ENCODE results near the gene NXPH4.

The NXPH4 gene

GRCh38 chr12:57211791-57212700, 4.5 kb upstream of the NXPH4 start:
- Histone ChIP-seq H3K4me3 (ENCODE audit: low read length in 2 of 2) (no peak overlapping the region), H3K9me3 (ENCODE audit: control insufficient read depth in 2 of 2, low read length in 2 of 2) (no peaks in the 10 kb centered on the region), H3K4me1 (ENCODE audit: control insufficient read depth, insufficient read depth, low read length) (peaks cover 29% of the 10 kb centered on the region), H3K9ac (ENCODE audit: low read length in 2 of 2) (no peak overlapping the region), H3K27me3 (ENCODE audit: control insufficient read depth in 1 of 2, insufficient read depth in 2 of 2, low read length in 2 of 2) (peaks cover 20 to 28% of the 10 kb centered on the region in 2 donors), H3K36me3 (ENCODE audit: control insufficient read depth in 2 of 2, insufficient read depth in 2 of 2, low read length in 2 of 2) (peaks cover 8 to 29% of the 10 kb centered on the region in 2 donors), H3K27ac (ENCODE audit: low read length) (no peak overlapping the region)

GRCh38 chr12:57212701-57213057, 3.9 kb upstream of the NXPH4 start:
- H3K4me1 ChIP-seq (ENCODE audit: control insufficient read depth, insufficient read depth, low read length): peaks cover 36% of the 10 kb centered on the region
- H3K36me3 ChIP-seq (ENCODE audit: control insufficient read depth in 2 of 2, insufficient read depth in 2 of 2, low read length in 2 of 2): peaks cover 6 to 26% of the 10 kb centered on the region in 2 donors
- H3K9me3 ChIP-seq (ENCODE audit: control insufficient read depth in 2 of 2, low read length in 2 of 2): no peaks in the 10 kb centered on the region
- no peak overlapping the region for H3K27ac ChIP-seq (ENCODE audit: low read length)
- no peak overlapping the region for H3K9ac ChIP-seq (ENCODE audit: low read length in 2 of 2)
- peaks cover 26 to 34% of the 10 kb centered on the region in 2 donors for H3K27me3 ChIP-seq (ENCODE audit: control insufficient read depth in 1 of 2, insufficient read depth in 2 of 2, low read length in 2 of 2)
- H3K4me3 ChIP-seq (ENCODE audit: low read length in 2 of 2): no peak overlapping the region

DNA sequence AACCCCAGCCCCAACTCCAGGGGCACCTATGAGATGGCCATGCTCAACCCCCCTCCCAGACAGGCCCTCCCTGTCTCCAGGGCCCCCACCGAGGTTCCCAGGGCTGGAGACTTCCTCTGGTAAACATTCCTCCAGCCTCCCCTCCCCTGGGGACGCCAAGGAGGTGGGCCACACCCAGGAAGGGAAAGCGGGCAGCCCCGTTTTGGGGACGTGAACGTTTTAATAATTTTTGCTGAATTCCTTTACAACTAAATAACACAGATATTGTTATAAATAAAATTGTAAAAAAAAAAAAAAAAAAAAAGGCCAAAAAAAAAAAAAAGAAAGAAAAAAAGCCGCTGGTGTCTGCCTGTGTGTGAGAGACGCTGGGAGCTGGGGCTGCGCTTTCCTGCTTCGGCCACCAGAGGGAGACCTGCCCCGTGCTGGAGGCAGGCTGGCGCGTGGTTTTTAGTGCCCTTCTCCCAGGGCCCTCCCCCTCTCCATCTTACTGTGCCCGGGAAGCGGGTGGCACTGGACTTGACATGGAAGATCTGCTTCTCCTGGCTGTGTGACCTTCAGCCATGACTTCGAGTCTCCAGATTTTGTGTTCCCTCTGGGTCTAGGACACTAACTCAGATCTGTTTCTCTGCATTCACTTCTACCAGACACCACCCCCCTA, 3.4 kb upstream of the NXPH4 start:
- Histone ChIP-seq H3K27ac (ENCODE audit: low read length) (no peak overlapping the region), H3K36me3 (ENCODE audit: control insufficient read depth in 2 of 2, insufficient read depth in 2 of 2, low read length in 2 of 2) (peaks cover 5 to 22% of the 10 kb centered on the region in 2 donors), H3K27me3 (ENCODE audit: control insufficient read depth in 1 of 2, insufficient read depth in 2 of 2, low read length in 2 of 2) (peaks cover 31 to 39% of the 10 kb centered on the region in 2 donors), H3K9me3 (ENCODE audit: control insufficient read depth in 2 of 2, low read length in 2 of 2) (no peaks in the 10 kb centered on the region), H3K9ac (ENCODE audit: low read length in 2 of 2) (peak overlapping the region in 1 of 2 donors; percentile 27), H3K4me3 (ENCODE audit: low read length in 2 of 2) (no peak overlapping the region), H3K4me1 (ENCODE audit: control insufficient read depth, insufficient read depth, low read length) (peaks cover 36% of the 10 kb centered on the region)

DNA sequence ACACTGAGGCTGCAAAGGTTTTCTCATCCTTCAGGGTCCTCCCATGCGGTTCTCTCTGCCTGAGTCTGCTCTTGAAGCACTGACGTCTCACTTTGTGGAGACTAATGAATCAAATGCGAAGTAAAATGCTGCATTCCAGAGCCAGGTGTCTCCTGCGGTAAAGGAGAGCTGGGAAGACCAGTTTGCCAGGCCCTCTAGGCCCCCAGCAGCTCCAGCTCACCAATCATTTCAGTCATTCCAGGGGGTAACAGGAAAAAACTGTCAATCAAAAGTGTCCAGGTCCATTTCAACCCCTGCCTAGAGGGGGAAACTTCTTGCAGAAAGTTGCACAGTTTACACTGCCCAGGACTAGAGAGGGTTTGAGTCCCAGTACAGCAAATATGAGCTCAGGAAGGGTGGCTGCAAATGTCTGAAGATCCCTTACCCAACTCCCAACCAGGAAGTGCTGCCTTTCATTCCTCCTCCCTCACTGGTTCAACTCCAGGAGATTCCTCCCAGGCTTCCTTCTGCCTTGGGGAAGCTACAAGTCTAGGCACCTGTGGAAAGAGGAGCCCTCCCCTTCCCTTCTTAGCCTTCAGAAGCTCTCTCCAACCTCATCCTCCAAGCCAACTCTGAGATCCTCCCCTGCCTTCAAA, 2.7 kb upstream of the NXPH4 start:
- Histone ChIP-seq H3K27me3 (ENCODE audit: control insufficient read depth in 1 of 2, insufficient read depth in 2 of 2, low read length in 2 of 2) (peaks cover 38 to 45% of the 10 kb centered on the region in 2 donors), H3K36me3 (ENCODE audit: control insufficient read depth in 2 of 2, insufficient read depth in 2 of 2, low read length in 2 of 2) (peaks cover 5 to 17% of the 10 kb centered on the region in 2 donors), H3K4me1 (ENCODE audit: control insufficient read depth, insufficient read depth, low read length) (peaks cover 36% of the 10 kb centered on the region), H3K27ac (ENCODE audit: low read length) (no peak overlapping the region), H3K9me3 (ENCODE audit: control insufficient read depth in 2 of 2, low read length in 2 of 2) (no peaks in the 10 kb centered on the region), H3K9ac (ENCODE audit: low read length in 2 of 2) (peak overlapping the region in 1 of 2 donors; percentile 27), H3K4me3 (ENCODE audit: low read length in 2 of 2) (no peak overlapping the region)

GRCh38 chr12:57214398-57214781, 2.2 kb upstream of the NXPH4 start:
- Histone ChIP-seq H3K4me1 (ENCODE audit: control insufficient read depth, insufficient read depth, low read length) (peaks cover 36% of the 10 kb centered on the region), H3K27ac (ENCODE audit: low read length) (no peak overlapping the region), H3K9ac (ENCODE audit: low read length in 2 of 2) (no peak overlapping the region), H3K36me3 (ENCODE audit: control insufficient read depth in 2 of 2, insufficient read depth in 2 of 2, low read length in 2 of 2) (peaks cover 5 to 14% of the 10 kb centered on the region in 2 donors), H3K9me3 (ENCODE audit: control insufficient read depth in 2 of 2, low read length in 2 of 2) (no peaks in the 10 kb centered on the region), H3K4me3 (ENCODE audit: low read length in 2 of 2) (no peak overlapping the region), H3K27me3 (ENCODE audit: control insufficient read depth in 1 of 2, insufficient read depth in 2 of 2, low read length in 2 of 2) (peaks cover 41 to 51% of the 10 kb centered on the region in 2 donors)

DNA sequence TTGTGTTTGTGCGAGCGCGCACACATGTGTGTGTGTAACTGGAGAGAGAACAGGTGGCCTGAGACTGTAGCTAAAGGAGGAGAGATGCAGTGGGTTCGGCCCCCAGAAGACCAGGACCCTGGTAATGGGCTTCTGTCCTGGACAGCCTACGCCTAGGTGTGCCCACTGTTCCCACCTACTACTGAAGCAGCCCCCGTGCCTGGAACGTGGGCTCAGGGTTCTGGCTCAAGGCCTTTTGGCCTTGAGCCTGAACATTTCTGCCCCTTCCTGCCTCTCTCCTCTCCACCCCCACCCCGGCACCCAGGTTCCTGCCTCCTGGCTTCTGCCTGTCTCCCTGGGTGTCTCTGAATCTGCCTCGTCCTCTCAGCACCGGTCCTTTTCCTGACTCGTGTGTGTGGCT, 1.5 kb upstream of the NXPH4 start:
- Histone ChIP-seq H3K36me3 (ENCODE audit: control insufficient read depth in 2 of 2, insufficient read depth in 2 of 2, low read length in 2 of 2) (peaks cover 2 to 9% of the 10 kb centered on the region in 2 donors), H3K4me1 (ENCODE audit: control insufficient read depth, insufficient read depth, low read length) (peaks cover 36% of the 10 kb centered on the region), H3K27ac (ENCODE audit: low read length) (no peak overlapping the region), H3K4me3 (ENCODE audit: low read length in 2 of 2) (no peak overlapping the region), H3K27me3 (ENCODE audit: control insufficient read depth in 1 of 2, insufficient read depth in 2 of 2, low read length in 2 of 2) (peaks cover 47 to 57% of the 10 kb centered on the region in 2 donors), H3K9me3 (ENCODE audit: control insufficient read depth in 2 of 2, low read length in 2 of 2) (no peaks in the 10 kb centered on the region), H3K9ac (ENCODE audit: low read length in 2 of 2) (no peak overlapping the region)

DNA sequence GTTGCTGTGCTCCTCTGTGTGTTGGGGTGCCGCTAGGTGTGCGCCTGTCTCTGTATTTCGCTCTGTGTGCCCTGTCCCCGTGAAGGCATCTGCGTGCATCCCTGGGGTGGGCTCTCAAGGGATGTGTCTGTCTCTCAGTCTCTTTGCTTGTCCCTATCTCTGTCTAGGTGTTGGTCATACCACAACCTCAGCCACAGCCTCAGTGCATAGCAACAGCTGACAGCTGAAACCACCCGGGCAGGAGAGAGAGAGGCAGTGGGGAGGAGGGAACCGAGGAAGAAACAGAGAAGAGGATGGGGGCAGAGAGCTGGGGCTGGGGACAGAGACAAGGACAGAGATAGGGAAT, 953 bp upstream of the NXPH4 start:
- Histone ChIP-seq H3K9me3 (ENCODE audit: control insufficient read depth in 2 of 2, low read length in 2 of 2) (no peaks in the 10 kb centered on the region), H3K27ac (ENCODE audit: low read length) (no peak overlapping the region), H3K4me1 (ENCODE audit: control insufficient read depth, insufficient read depth, low read length) (peaks cover 36% of the 10 kb centered on the region), H3K9ac (ENCODE audit: low read length in 2 of 2) (no peak overlapping the region), H3K36me3 (ENCODE audit: control insufficient read depth in 2 of 2, insufficient read depth in 2 of 2, low read length in 2 of 2) (peaks cover 0 to 9% of the 10 kb centered on the region in 2 donors), H3K4me3 (ENCODE audit: low read length in 2 of 2) (no peak overlapping the region), H3K27me3 (ENCODE audit: control insufficient read depth in 1 of 2, insufficient read depth in 2 of 2, low read length in 2 of 2) (peaks cover 49 to 62% of the 10 kb centered on the region in 2 donors)

- H3K4me3 ChIP-seq (ENCODE audit: low read length in 2 of 2): peak overlapping the region; percentile 53 to 66
- no peak overlapping the region for H3K27ac ChIP-seq (ENCODE audit: low read length)
- H3K4me1 ChIP-seq (ENCODE audit: control insufficient read depth, insufficient read depth, low read length): peaks cover 36% of the 10 kb centered on the region
- peaks cover 0 to 2% of the 10 kb centered on the region in 2 donors for H3K36me3 ChIP-seq (ENCODE audit: control insufficient read depth in 2 of 2, insufficient read depth in 2 of 2, low read length in 2 of 2)
- H3K9ac ChIP-seq (ENCODE audit: low read length in 2 of 2): no peak overlapping the region
- peaks cover 64 to 78% of the 10 kb centered on the region in 2 donors for H3K27me3 ChIP-seq (ENCODE audit: control insufficient read depth in 1 of 2, insufficient read depth in 2 of 2, low read length in 2 of 2)
- no peaks in the 10 kb centered on the region for H3K9me3 ChIP-seq (ENCODE audit: control insufficient read depth in 2 of 2, low read length in 2 of 2)
These were observed 606 bp downstream of the NXPH4 start for GRCh38 chr12:57216921-57217879.

- Histone ChIP-seq H3K9me3 (ENCODE audit: control insufficient read depth in 2 of 2, low read length in 2 of 2) (no peaks in the 10 kb centered on the region), H3K4me3 (ENCODE audit: low read length in 2 of 2) (no peak overlapping the region), H3K36me3 (ENCODE audit: control insufficient read depth in 2 of 2, insufficient read depth in 2 of 2, low read length in 2 of 2) (no peaks in the 10 kb centered on the region), H3K4me1 (ENCODE audit: control insufficient read depth, insufficient read depth, low read length) (peaks cover 36% of the 10 kb centered on the region), H3K27ac (ENCODE audit: low read length) (no peak overlapping the region), H3K27me3 (ENCODE audit: control insufficient read depth in 1 of 2, insufficient read depth in 2 of 2, low read length in 2 of 2) (peaks cover 73 to 88% of the 10 kb centered on the region in 2 donors), H3K9ac (ENCODE audit: low read length in 2 of 2) (no peak overlapping the region)
These were observed 1.6 kb downstream of the NXPH4 start for GRCh38 chr12:57218030-57218853.

Data from stomach smooth muscle (tissue), 2 donors.